Testis (tissue), 2 donors: ENCODE data around the gene PRDM12.

Source experiments
- POLR2A ChIP-seq: fragments of 450-650 bp; IDR thresholded peaks from one replicate; pipeline ENCODE4 v1.6.1; 2017; ENCODE audit warnings: antibody characterized with exemption, mild to moderate bottlenecking, moderate library complexity
- TF ChIP-seq, protein P1 (sequence below), 3 experiments: fragments of 450-650 bp in 2 of 3; fragments of 200-600 bp in 1 of 3; sonication (generic) in 1 of 3; IDR thresholded peaks; one replicate each; pipeline ENCODE4 v1.5.1; 2016 to 2019; ENCODE audit warnings: antibody characterized with exemption in 3 of 3, mild to moderate bottlenecking in 2 of 3, moderate library complexity in 1 of 3

DNA sequence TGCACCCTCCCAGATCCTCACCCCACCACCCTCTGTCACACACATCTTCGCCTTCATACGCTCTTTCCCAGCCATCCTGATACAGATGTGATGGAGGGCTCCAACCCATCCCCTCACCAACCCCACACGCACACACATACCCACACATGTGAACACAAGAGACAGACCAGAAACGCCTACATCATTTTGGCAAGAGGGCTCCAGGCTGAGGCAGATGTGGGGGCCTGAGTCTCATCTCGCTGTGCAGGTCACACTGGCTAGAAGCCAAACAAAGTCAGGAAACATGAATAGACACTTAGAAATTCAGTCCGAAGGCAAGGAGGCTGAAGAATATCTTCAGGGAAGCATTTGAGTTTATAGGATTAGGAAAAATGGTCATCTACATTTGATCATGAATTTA lies 6.2 kb downstream of the PRDM12 start:
- TF ChIP-seq, protein P1, sequence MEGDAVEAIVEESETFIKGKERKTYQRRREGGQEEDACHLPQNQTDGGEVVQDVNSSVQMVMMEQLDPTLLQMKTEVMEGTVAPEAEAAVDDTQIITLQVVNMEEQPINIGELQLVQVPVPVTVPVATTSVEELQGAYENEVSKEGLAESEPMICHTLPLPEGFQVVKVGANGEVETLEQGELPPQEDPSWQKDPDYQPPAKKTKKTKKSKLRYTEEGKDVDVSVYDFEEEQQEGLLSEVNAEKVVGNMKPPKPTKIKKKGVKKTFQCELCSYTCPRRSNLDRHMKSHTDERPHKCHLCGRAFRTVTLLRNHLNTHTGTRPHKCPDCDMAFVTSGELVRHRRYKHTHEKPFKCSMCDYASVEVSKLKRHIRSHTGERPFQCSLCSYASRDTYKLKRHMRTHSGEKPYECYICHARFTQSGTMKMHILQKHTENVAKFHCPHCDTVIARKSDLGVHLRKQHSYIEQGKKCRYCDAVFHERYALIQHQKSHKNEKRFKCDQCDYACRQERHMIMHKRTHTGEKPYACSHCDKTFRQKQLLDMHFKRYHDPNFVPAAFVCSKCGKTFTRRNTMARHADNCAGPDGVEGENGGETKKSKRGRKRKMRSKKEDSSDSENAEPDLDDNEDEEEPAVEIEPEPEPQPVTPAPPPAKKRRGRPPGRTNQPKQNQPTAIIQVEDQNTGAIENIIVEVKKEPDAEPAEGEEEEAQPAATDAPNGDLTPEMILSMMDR (IDR thresholded peaks at IDR 0.05): no peak
- TF ChIP-seq POLR2A: no peak
